Astrocyte (in vitro differentiated cells and primary cell): Measurements from ENCODE around the gene TIAM2.

ENCODE experiments used
- EZH2 ChIP-seq: IDR thresholded peaks from 2 replicates; pipeline ENCODE4 v1.6.1; 2012; ENCODE audit warnings: mild to moderate bottlenecking, low read length, inconsistent platforms; ENCODE audit not compliant: insufficient read depth
- TF ChIP-seq, protein P1 (sequence below): IDR thresholded peaks from 2 replicates; pipeline ENCODE4 v1.5.1; 2011; ENCODE audit warnings: low read depth, mild to moderate bottlenecking, inconsistent platforms, low read length, moderate library complexity; ENCODE audit not compliant: insufficient read depth

DNA sequence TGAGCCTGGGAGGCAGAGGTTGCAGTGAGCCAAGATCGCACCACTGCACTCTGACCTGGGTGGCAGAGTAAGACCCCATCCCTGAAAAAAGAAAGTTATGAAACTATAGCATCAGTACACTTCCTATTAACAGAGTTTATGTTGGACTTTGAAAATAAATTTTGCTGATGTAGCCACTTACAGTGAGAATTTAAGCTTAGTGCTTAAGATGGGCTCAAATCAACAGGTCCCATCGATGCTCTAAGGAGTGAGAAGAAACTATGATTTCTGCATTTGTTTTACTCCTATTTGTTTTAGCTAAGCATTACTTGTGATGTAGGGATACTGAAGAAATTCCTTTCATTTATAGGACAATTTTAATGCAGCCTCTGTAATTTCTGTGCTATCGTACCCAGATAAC is 175.4 kb downstream of the TIAM2 start:
- TF ChIP-seq, protein P1, sequence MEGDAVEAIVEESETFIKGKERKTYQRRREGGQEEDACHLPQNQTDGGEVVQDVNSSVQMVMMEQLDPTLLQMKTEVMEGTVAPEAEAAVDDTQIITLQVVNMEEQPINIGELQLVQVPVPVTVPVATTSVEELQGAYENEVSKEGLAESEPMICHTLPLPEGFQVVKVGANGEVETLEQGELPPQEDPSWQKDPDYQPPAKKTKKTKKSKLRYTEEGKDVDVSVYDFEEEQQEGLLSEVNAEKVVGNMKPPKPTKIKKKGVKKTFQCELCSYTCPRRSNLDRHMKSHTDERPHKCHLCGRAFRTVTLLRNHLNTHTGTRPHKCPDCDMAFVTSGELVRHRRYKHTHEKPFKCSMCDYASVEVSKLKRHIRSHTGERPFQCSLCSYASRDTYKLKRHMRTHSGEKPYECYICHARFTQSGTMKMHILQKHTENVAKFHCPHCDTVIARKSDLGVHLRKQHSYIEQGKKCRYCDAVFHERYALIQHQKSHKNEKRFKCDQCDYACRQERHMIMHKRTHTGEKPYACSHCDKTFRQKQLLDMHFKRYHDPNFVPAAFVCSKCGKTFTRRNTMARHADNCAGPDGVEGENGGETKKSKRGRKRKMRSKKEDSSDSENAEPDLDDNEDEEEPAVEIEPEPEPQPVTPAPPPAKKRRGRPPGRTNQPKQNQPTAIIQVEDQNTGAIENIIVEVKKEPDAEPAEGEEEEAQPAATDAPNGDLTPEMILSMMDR: no peak
- TF ChIP-seq EZH2: no peak
